ENCODE data around the gene TNFRSF1A. TPM values are rescaled to one million over a fixed set of nuclear protein-coding genes. Genes with fewer than 3 reads are reported as not detected.

TNFRSF1A gene
- polyA plus RNA-seq, 2 of the 4 experiments (the other 2 are of a cell fraction): 416 to 460 TPM

DNA sequence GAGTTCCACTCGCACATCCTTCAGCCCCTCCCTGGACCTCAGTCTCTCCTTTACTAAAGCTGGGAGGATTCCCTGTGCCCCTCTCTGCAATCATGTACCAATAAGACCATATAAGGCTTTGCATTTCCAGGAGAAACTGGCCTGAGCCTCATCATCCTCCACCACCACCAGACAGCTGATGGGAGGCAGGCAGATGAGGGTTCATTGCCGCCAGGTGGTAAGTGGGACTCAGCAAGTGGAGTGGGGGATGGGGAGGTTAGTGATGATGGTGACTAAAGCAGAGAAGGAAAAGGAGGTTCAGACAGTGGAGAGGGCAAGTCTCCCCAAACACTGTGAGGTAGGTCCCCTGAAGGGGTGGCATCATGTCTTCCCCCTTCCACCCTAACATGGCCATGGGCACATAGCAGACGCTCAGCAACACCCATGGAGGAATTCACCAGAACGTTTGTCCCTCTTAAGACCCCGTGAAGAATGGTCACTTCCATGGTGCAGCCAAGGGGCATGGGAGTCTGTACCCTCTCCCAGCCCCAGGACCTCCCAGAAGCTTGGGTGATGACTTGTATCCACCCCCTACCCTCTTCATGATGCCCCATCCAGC, 4.5 kb upstream of the TNFRSF1A start:
- Histone ChIP-seq H3K9me3 (no peaks in the 10 kb centered on the region), H3K27ac (peak overlapping the region; percentile 95 to 98), H3K4me3 (no peak overlapping the region), H3K4me1 (peaks cover 49% of the 10 kb centered on the region), H3K4me2 (peak overlapping the region; percentile 92)
- FAIRE-seq: no peak
- CTCF ChIA-PET: interaction anchor here (1.2 to 29.7 kb wide), 7 partner anchors 11 to 545 kb away, joined by 3 to 705 read pairs (median 6); partner anchors contain the start of gene SCNN1A
- DNase-seq (ENCODE audit: low read depth in 1 of 2, low spot score in 1 of 2): no peak
- TF ChIP-seq RNF2 (IDR thresholded peaks at IDR 0.05; ENCODE audit: borderline replicate concordance, low read depth): no peak
- TF ChIP-seq FOSB (CRISPR knock-in tag; IDR thresholded peaks at IDR 0.05): no peak
- no peak for TF ChIP-seq POLR2AphosphoS2 (conservative IDR thresholded peaks at IDR 0.05; ENCODE audit: low read length)
- no peak for TF ChIP-seq RARB (CRISPR knock-in tag; IDR thresholded peaks at IDR 0.05)
- TF ChIP-seq CHD4 (IDR thresholded peaks at IDR 0.05; ENCODE audit: borderline replicate concordance): no peak
- no peak for TF ChIP-seq MYC (IDR thresholded peaks at IDR 0.05; ENCODE audit: borderline replicate concordance, low read length)
- TF ChIP-seq, protein P1, sequence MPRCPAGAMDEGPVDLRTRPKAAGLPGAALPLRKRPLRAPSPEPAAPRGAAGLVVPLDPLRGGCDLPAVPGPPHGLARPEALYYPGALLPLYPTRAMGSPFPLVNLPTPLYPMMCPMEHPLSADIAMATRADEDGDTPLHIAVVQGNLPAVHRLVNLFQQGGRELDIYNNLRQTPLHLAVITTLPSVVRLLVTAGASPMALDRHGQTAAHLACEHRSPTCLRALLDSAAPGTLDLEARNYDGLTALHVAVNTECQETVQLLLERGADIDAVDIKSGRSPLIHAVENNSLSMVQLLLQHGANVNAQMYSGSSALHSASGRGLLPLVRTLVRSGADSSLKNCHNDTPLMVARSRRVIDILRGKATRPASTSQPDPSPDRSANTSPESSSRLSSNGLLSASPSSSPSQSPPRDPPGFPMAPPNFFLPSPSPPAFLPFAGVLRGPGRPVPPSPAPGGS (IDR thresholded peaks at IDR 0.05): no peak
- no peak for TF ChIP-seq MAZ (IDR thresholded peaks at IDR 0.05; ENCODE audit: borderline replicate concordance, low read depth, low read length)
- no peak for TF ChIP-seq HOXA7 (CRISPR knock-in tag; IDR thresholded peaks at IDR 0.05)
- no peak for TF ChIP-seq BHLHE40 (IDR thresholded peaks at IDR 0.05; ENCODE audit: low read depth, low read length)
- no peak for TF ChIP-seq MAFK (IDR thresholded peaks at IDR 0.05; ENCODE audit: partially characterized antibody)
- TF ChIP-seq TP53 (CRISPR knock-in tag; IDR thresholded peaks at IDR 0.05): no peak
- TF ChIP-seq, protein P2, sequence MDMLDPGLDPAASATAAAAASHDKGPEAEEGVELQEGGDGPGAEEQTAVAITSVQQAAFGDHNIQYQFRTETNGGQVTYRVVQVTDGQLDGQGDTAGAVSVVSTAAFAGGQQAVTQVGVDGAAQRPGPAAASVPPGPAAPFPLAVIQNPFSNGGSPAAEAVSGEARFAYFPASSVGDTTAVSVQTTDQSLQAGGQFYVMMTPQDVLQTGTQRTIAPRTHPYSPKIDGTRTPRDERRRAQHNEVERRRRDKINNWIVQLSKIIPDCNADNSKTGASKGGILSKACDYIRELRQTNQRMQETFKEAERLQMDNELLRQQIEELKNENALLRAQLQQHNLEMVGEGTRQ (IDR thresholded peaks at IDR 0.05): no peak
- no peak for TF ChIP-seq PHF8 (IDR thresholded peaks at IDR 0.05; ENCODE audit: borderline replicate concordance, low read depth)
- WGBS (ENCODE audit: missing lambda C conversion rate): 84% methylated on average over 5 of the region's 5 CpGs
- no peak for ATAC-seq
- POLR2A ChIA-PET: interaction anchor here (1.2 to 2.1 kb wide), 5 partner anchors 11 to 28 kb away, joined by 3 to 67 read pairs (median 21); no protein-coding TSS in a partner anchor

DNA sequence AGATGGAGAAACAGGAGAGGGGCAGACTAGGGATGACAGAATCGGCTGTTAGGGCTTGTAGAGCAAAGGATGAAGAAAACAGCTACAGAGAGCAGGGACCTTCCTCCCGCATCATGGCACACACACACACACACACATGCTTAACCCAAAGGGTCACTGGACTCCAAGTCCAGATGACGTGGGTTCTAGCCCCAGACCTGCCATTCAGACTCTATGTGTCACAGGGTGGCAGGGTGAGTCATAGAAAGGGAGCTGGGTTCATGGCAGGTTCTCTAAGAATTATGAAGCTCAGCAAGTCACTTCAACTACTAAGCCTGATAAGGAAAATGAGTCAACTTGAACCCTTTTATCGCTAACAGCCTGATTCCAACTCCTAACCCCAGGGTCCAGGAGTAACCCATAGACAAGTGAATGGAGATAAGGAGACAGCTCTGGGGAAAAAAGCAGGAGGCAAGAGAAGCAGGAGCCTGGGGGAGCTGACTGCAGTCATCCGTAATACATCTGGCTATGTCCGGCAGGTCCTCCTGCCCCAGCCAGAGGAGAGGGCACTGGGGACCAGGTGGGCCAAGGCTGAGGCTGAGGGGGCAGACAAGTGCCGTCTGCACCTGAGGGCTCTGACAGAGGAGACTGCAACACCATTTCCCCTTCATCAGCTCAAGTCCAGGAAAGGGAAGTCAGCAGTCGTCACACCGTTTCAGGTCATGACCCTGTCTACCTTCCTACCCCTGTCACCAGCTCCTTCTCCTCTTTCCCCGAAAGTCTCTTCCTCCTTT, 3.6 kb upstream of the TNFRSF1A start:
- Histone ChIP-seq H3K9me3 (no peaks in the 10 kb centered on the region), H3K4me1 (peaks cover 49% of the 10 kb centered on the region), H3K4me3 (no peak overlapping the region), H3K27ac (peak overlapping the region; percentile 95 to 98), H3K4me2 (peak overlapping the region; percentile 92)
- ChIA-PET POLR2A (interaction anchor here (0.7 to 2.1 kb wide), 13 partner anchors 10 to 189 kb away, joined by 3 to 67 read pairs (median 5); partner anchors contain the start of genes GAPDH and LTBR), CTCF (interaction anchor here (1.2 to 29.7 kb wide), 8 partner anchors 10 to 546 kb away, joined by 3 to 705 read pairs (median 6); partner anchors contain the start of gene SCNN1A)
- peak; percentile 96 for FAIRE-seq
- peak; percentile 67 to 68 for ATAC-seq
- DNase-seq (ENCODE audit: low read depth in 1 of 2, low spot score in 1 of 2): peak; percentile 90 to 98
- 9% methylated on average over 10 of the region's 10 CpGs for WGBS (ENCODE audit: missing lambda C conversion rate)
- TF ChIP-seq ZNF302 (CRISPR knock-in tag; IDR thresholded peaks at IDR 0.05) (no peak), BHLHE40 (IDR thresholded peaks at IDR 0.05; ENCODE audit: low read depth, low read length) (no peak), CHD4 (IDR thresholded peaks at IDR 0.05; ENCODE audit: borderline replicate concordance) (no peak), MAFK (IDR thresholded peaks at IDR 0.05; ENCODE audit: partially characterized antibody) (peak; percentile 59), EHMT2 (IDR thresholded peaks at IDR 0.05; ENCODE audit: low read depth) (no peak), PHF8 (IDR thresholded peaks at IDR 0.05; ENCODE audit: borderline replicate concordance, low read depth) (no peak), SMC3 (IDR thresholded peaks at IDR 0.05) (no peak), CBX2 (IDR thresholded peaks at IDR 0.05; ENCODE audit: borderline replicate concordance, low read depth) (no peak), POLR2A (IDR thresholded peaks at IDR 0.05; ENCODE audit: low read length) (no peak), RARB (CRISPR knock-in tag; IDR thresholded peaks at IDR 0.05) (peak; percentile 46), JUNB (IDR thresholded peaks at IDR 0.05) (peak; percentile 89), SREBF2 (IDR thresholded peaks at IDR 0.05) (no peak), HEYL (CRISPR knock-in tag; IDR thresholded peaks at IDR 0.05) (no peak), HDAC2 (IDR thresholded peaks at IDR 0.05) (no peak), CEBPB (IDR thresholded peaks at IDR 0.05) (0 out of 4 replicates have a peak, but pooled peaks of 1 of the 2 experiments have one; percentile 54), FOSB (CRISPR knock-in tag; IDR thresholded peaks at IDR 0.05) (no peak)
- TF ChIP-seq, protein P3, sequence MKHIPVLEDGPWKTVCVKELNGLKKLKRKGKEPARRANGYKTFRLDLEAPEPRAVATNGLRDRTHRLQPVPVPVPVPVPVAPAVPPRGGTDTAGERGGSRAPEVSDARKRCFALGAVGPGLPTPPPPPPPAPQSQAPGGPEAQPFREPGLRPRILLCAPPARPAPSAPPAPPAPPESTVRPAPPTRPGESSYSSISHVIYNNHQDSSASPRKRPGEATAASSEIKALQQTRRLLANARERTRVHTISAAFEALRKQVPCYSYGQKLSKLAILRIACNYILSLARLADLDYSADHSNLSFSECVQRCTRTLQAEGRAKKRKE (CRISPR knock-in tag; IDR thresholded peaks at IDR 0.05; ENCODE audit: low read depth): peak; percentile 43; the same call in 1 of the 2 replicates
- TF ChIP-seq, protein P4, sequence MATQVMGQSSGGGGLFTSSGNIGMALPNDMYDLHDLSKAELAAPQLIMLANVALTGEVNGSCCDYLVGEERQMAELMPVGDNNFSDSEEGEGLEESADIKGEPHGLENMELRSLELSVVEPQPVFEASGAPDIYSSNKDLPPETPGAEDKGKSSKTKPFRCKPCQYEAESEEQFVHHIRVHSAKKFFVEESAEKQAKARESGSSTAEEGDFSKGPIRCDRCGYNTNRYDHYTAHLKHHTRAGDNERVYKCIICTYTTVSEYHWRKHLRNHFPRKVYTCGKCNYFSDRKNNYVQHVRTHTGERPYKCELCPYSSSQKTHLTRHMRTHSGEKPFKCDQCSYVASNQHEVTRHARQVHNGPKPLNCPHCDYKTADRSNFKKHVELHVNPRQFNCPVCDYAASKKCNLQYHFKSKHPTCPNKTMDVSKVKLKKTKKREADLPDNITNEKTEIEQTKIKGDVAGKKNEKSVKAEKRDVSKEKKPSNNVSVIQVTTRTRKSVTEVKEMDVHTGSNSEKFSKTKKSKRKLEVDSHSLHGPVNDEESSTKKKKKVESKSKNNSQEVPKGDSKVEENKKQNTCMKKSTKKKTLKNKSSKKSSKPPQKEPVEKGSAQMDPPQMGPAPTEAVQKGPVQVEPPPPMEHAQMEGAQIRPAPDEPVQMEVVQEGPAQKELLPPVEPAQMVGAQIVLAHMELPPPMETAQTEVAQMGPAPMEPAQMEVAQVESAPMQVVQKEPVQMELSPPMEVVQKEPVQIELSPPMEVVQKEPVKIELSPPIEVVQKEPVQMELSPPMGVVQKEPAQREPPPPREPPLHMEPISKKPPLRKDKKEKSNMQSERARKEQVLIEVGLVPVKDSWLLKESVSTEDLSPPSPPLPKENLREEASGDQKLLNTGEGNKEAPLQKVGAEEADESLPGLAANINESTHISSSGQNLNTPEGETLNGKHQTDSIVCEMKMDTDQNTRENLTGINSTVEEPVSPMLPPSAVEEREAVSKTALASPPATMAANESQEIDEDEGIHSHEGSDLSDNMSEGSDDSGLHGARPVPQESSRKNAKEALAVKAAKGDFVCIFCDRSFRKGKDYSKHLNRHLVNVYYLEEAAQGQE (IDR thresholded peaks at IDR 0.05): no peak
- TF ChIP-seq, protein P5, sequence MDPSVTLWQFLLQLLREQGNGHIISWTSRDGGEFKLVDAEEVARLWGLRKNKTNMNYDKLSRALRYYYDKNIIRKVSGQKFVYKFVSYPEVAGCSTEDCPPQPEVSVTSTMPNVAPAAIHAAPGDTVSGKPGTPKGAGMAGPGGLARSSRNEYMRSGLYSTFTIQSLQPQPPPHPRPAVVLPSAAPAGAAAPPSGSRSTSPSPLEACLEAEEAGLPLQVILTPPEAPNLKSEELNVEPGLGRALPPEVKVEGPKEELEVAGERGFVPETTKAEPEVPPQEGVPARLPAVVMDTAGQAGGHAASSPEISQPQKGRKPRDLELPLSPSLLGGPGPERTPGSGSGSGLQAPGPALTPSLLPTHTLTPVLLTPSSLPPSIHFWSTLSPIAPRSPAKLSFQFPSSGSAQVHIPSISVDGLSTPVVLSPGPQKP (IDR thresholded peaks at IDR 0.05; ENCODE audit: low read depth, low read length): no peak
